ENCODE measurements around the gene PDCL2. TPM values are rescaled to one million over a fixed set of nuclear protein-coding genes. Genes with fewer than 3 reads are reported as not detected.

The PDCL2 gene
- total RNA-seq, 1 donor from 2014 or later: not detected

- Histone ChIP-seq H3K27ac (no peak overlapping the region), H3K4me1 (no peaks in the 10 kb centered on the region), H3K4me3 (no peak overlapping the region), H3K27me3 (no peaks in the 10 kb centered on the region), H3K9me3 (no peaks in the 10 kb centered on the region), H3K36me3 (no peaks in the 10 kb centered on the region)
- no peak for ATAC-seq
- DNase-seq: no peak
- TF ChIP-seq CTCF (IDR thresholded peaks at IDR 0.05): no peak
- intact Hi-C loops (cut with DNase I): no loop called here
These were observed 61.4 kb downstream of the PDCL2 start for GRCh38 chr4:55530691-55531090.

GRCh38 chr4:55530167-55530566 lies 61.9 kb downstream of the PDCL2 start:
- no peak for ATAC-seq
- Histone ChIP-seq H3K27ac (no peak overlapping the region), H3K4me3 (no peak overlapping the region), H3K4me1 (no peaks in the 10 kb centered on the region), H3K27me3 (no peaks in the 10 kb centered on the region), H3K9me3 (no peaks in the 10 kb centered on the region), H3K36me3 (no peaks in the 10 kb centered on the region)
- TF ChIP-seq CTCF (IDR thresholded peaks at IDR 0.05): no peak
- no peak for DNase-seq
- intact Hi-C loops (cut with DNase I): no loop called here

GRCh38 chr4:55528491-55528890 lies 63.6 kb downstream of the PDCL2 start:
- no peak for DNase-seq
- no peaks in the 10 kb centered on the region for H3K4me1 ChIP-seq
- ATAC-seq: no peak

GRCh38 chr4:55524844-55525571 lies 67.0 kb downstream of the PDCL2 start:
- Histone ChIP-seq H3K4me3 (no peak overlapping the region), H3K9me3 (no peaks in the 10 kb centered on the region), H3K4me1 (no peaks in the 10 kb centered on the region), H3K36me3 (no peaks in the 10 kb centered on the region), H3K27ac (no peak overlapping the region), H3K27me3 (no peaks in the 10 kb centered on the region)
- no peak for TF ChIP-seq CTCF (IDR thresholded peaks at IDR 0.05)
- intact Hi-C loops (cut with DNase I): no loop called here
- no peak for ATAC-seq
- no peak for DNase-seq

More at GRCh38 chr4:55528491-55528890, 63.6 kb downstream of the PDCL2 start:
- intact Hi-C loops (cut with DNase I): no loop called here
- Histone ChIP-seq H3K9me3 (no peaks in the 10 kb centered on the region), H3K27ac (no peak overlapping the region), H3K4me3 (no peak overlapping the region), H3K36me3 (no peaks in the 10 kb centered on the region), H3K27me3 (no peaks in the 10 kb centered on the region)
- no peak for TF ChIP-seq CTCF (IDR thresholded peaks at IDR 0.05)

GRCh38 chr4:55518442-55518841 lies 73.6 kb downstream of the PDCL2 start:
- DNase-seq: no peak
- TF ChIP-seq CTCF (IDR thresholded peaks at IDR 0.05): no peak
- H3K4me1 ChIP-seq: no peaks in the 10 kb centered on the region
- H3K27ac ChIP-seq: no peak overlapping the region
- no peak overlapping the region for H3K4me3 ChIP-seq
- H3K9me3 ChIP-seq: no peaks in the 10 kb centered on the region
- ATAC-seq: no peak
- intact Hi-C loops (cut with DNase I): no loop called here
- H3K27me3 ChIP-seq: no peaks in the 10 kb centered on the region
- H3K36me3 ChIP-seq: no peaks in the 10 kb centered on the region
